OCI-LY7 (cell line): ENCODE results near the gene LHX4. TPM values are rescaled to one million over a fixed set of nuclear protein-coding genes. Genes with fewer than 3 reads are reported as not detected.

Experiments used
- BruUV-seq: library from RNA; stranded (reverse); fragments of 400-500 nt; replicated peaks from 2 replicates; lab custom pipeline; 2021; lab: Mats Ljungman, UMichigan
- CTCF ChIA-PET: fragments of 300-600 bp; sonication (Branson Sonifier 250); formaldehyde crosslinking; loops from one replicate; lab custom pipeline; 2022; ENCODE audit warnings: antibody characterized with exemption; ENCODE audit not compliant: unreplicated experiment; lab: Charles Lee
- POLR2A ChIA-PET: fragments of 300-600 bp; sonication (Branson Sonifier 250); formaldehyde crosslinking; loops from one replicate; lab custom pipeline; 2022; ENCODE audit warnings: antibody characterized with exemption; lab: Charles Lee
- DNase-seq: peaks from one replicate; pipeline ENCODE4 v3.0.0-alpha.2; 2015; ENCODE audit warnings: low spot score
- H2AFZ ChIP-seq: fragments of 200-600 bp; sonication (generic), shearing (Covaris generic); 2 replicates; pipeline ENCODE4 v1.6.1; 2014; ENCODE audit warnings: mild to moderate bottlenecking, antibody characterized with exemption, low read length, moderate library complexity
- H3K27ac ChIP-seq: fragments of 200-600 bp; sonication (generic); 2 replicates; pipeline ENCODE4 v1.5.1; 2014; ENCODE audit warnings: mixed run types, low read depth, mild to moderate bottlenecking, moderate library complexity, low read length, inconsistent platforms; ENCODE audit not compliant: poor library complexity, severe bottlenecking
- H3K36me3 ChIP-seq: fragments of 200-600 bp; sonication (generic); 2 replicates; pipeline ENCODE4 v1.6.1; 2014; ENCODE audit warnings: mild to moderate bottlenecking, antibody characterized with exemption, low read length, moderate library complexity, mixed read lengths; ENCODE audit not compliant: insufficient read depth
- H3K4me1 ChIP-seq: fragments of 200-600 bp; sonication (generic); 2 replicates; pipeline ENCODE4 v1.5.1; 2014; ENCODE audit warnings: mild to moderate bottlenecking, low read length; ENCODE audit not compliant: insufficient read depth, poor library complexity, severe bottlenecking
- H3K4me2 ChIP-seq: fragments of 200-600 bp; sonication (generic); 2 replicates; pipeline ENCODE4 v1.6.1; 2014; ENCODE audit warnings: mild to moderate bottlenecking, low read length
- H3K4me3 ChIP-seq: fragments of 200-600 bp; sonication (generic); 2 replicates; pipeline ENCODE4 v1.5.1; 2014; ENCODE audit warnings: mild to moderate bottlenecking, low read depth, low read length; ENCODE audit not compliant: poor library complexity, severe bottlenecking
- H3K79me2 ChIP-seq: fragments of 200-600 bp; sonication (generic); 2 replicates; pipeline ENCODE4 v1.6.1; 2016; ENCODE audit warnings: low read depth, mild to moderate bottlenecking, low read length, moderate library complexity, mixed read lengths; ENCODE audit not compliant: insufficient read depth
- H3K9me2 ChIP-seq: fragments of 200-600 bp; sonication (generic); 2 replicates; pipeline ENCODE4 v1.6.1; 2016; ENCODE audit warnings: mild to moderate bottlenecking, low read length, mixed read lengths; ENCODE audit not compliant: insufficient read depth
- H3K9me3 ChIP-seq: fragments of 200-600 bp; sonication (generic); 2 replicates; pipeline ENCODE4 v1.6.1; 2014; ENCODE audit warnings: mild to moderate bottlenecking, mixed run types, low read length, mixed read lengths
- H4K20me1 ChIP-seq: fragments of 200-600 bp; sonication (generic); 2 replicates; pipeline ENCODE4 v1.6.1; 2014; ENCODE audit warnings: mild to moderate bottlenecking, antibody characterized with exemption, low read length, moderate library complexity, mixed read lengths; ENCODE audit not compliant: insufficient read depth
- CTCF ChIP-seq: fragments of 200-600 bp; sonication (generic); conservative IDR thresholded peaks from 2 replicates; pipeline ENCODE4 v1.5.1; 2014; ENCODE audit warnings: mild to moderate bottlenecking, antibody characterized with exemption, low read length, moderate library complexity, mixed read lengths
- EZH2phosphoT487 ChIP-seq: fragments of 200-600 bp; sonication (generic); IDR thresholded peaks from 2 replicates; pipeline ENCODE4 v1.6.1; 2018; ENCODE audit warnings: low read depth, borderline replicate concordance, mild to moderate bottlenecking, mixed run types, antibody characterized with exemption, low read length, moderate library complexity, mixed read lengths
- intact Hi-C: fragments of 100-400 bp; cut with micrococcal nuclease; formaldehyde crosslinking; loops from one replicate; pipeline ENCODE4 v1.10.0; 2022; ENCODE audit not compliant: unreplicated experiment
- total RNA-seq, 2 experiments: library from RNA; depleted of rRNA in 1 of 2; stranded (reverse); fragments of >200 nt in 1 of 2; shearing (Covaris generic) in 1 of 2; gene quantifications; 2 replicates each; pipeline ENCODE4 v1.2.3, GENCODE V29; 2014 to 2022

Gene LHX4
- total RNA-seq, 2 experiments from 2014 or later, result 0.06 TPM; not detected in 1

GRCh38 chr1:180288940-180289339 lies 58.9 kb downstream of the LHX4 start:
- no peak overlapping the region for H3K27ac ChIP-seq
- ChIA-PET POLR2A (interaction anchor here (0.7 kb wide), 2 partner anchors 143 to 695 kb away, joined by 3 to 5 read pairs; no protein-coding TSS in a partner anchor), CTCF (no interaction called here)
- H3K36me3 ChIP-seq, result peaks cover 14% of the 10 kb centered on the region
- no peaks in the 10 kb centered on the region for H3K4me1 ChIP-seq
- no peaks in the 10 kb centered on the region for H3K9me3 ChIP-seq
- no peak overlapping the region for H3K4me2 ChIP-seq
- no peaks in the 10 kb centered on the region for H3K9me2 ChIP-seq
- H4K20me1 ChIP-seq, result no peaks in the 10 kb centered on the region
- H2AFZ ChIP-seq, result no peak overlapping the region
- no peaks in the 10 kb centered on the region for H3K79me2 ChIP-seq
- no peak for TF ChIP-seq CTCF
- TF ChIP-seq EZH2phosphoT487, result no peak
- no peak overlapping the region for H3K4me3 ChIP-seq
- intact Hi-C loops, result no loop called here
- BruUV-seq, result no TSS peak
- no peak for DNase-seq

- Histone ChIP-seq H3K36me3 (peaks cover 11% of the 10 kb centered on the region), H3K4me1 (no peaks in the 10 kb centered on the region), H3K27ac (no peak overlapping the region), H2AFZ (no peak overlapping the region), H3K9me3 (no peaks in the 10 kb centered on the region), H3K79me2 (no peaks in the 10 kb centered on the region), H4K20me1 (no peaks in the 10 kb centered on the region), H3K4me3 (no peak overlapping the region), H3K4me2 (no peak overlapping the region), H3K9me2 (no peaks in the 10 kb centered on the region)
- POLR2A ChIA-PET, result interaction anchor here (0.7 kb wide), 2 partner anchors 32 to 202 kb away, joined by 3 to 4 read pairs; no protein-coding TSS in a partner anchor
- intact Hi-C loops, result no loop called here
- CTCF ChIA-PET, result no interaction called here
- no peak for DNase-seq
- TF ChIP-seq EZH2phosphoT487, result no peak
- TF ChIP-seq CTCF, result no peak
- no TSS peak for BruUV-seq
Observed at GRCh38 chr1:180290265-180291001, 60.4 kb downstream of the LHX4 start.

GRCh38 chr1:180291004-180291403 lies 60.9 kb downstream of the LHX4 start:
- H3K4me2 ChIP-seq, result no peak overlapping the region
- H3K79me2 ChIP-seq, result no peaks in the 10 kb centered on the region
- TF ChIP-seq EZH2phosphoT487 (no peak), CTCF (no peak)
- BruUV-seq, result no TSS peak
- no peaks in the 10 kb centered on the region for H4K20me1 ChIP-seq
- ChIA-PET CTCF (no interaction called here), POLR2A (interaction anchor here (0.7 kb wide), 1 partner anchor 202 kb away, joined by 4 read pairs; no protein-coding TSS in a partner anchor)
- no peaks in the 10 kb centered on the region for H3K4me1 ChIP-seq
- H3K36me3 ChIP-seq, result peaks cover 11% of the 10 kb centered on the region
- DNase-seq, result no peak
- no peak overlapping the region for H2AFZ ChIP-seq
- no peak overlapping the region for H3K4me3 ChIP-seq
- no peaks in the 10 kb centered on the region for H3K9me3 ChIP-seq
- intact Hi-C loops, result no loop called here
- H3K9me2 ChIP-seq, result no peaks in the 10 kb centered on the region
- H3K27ac ChIP-seq, result no peak overlapping the region
